HG03354 (cell line): ENCODE results near the gene TMIGD2.
"Not testable (repeated sequence)": the region's sequence is repeated elsewhere in the genome, so short reads cannot be mapped to it uniquely, and the experiment has no call there.

ENCODE experiments used
- ATAC-seq: cut with Tn5 transposase; IDR thresholded peaks from one replicate; pipeline ENCODE4 v1.9.1; 2021; ENCODE audit warnings: mild to moderate bottlenecking; ENCODE audit not compliant: unreplicated experiment, poor library complexity, severe bottlenecking

TMIGD2 gene

GRCh38 chr19:4298810-4299550, 3.2 kb downstream of the TMIGD2 start:
- no peak for ATAC-seq

DNA sequence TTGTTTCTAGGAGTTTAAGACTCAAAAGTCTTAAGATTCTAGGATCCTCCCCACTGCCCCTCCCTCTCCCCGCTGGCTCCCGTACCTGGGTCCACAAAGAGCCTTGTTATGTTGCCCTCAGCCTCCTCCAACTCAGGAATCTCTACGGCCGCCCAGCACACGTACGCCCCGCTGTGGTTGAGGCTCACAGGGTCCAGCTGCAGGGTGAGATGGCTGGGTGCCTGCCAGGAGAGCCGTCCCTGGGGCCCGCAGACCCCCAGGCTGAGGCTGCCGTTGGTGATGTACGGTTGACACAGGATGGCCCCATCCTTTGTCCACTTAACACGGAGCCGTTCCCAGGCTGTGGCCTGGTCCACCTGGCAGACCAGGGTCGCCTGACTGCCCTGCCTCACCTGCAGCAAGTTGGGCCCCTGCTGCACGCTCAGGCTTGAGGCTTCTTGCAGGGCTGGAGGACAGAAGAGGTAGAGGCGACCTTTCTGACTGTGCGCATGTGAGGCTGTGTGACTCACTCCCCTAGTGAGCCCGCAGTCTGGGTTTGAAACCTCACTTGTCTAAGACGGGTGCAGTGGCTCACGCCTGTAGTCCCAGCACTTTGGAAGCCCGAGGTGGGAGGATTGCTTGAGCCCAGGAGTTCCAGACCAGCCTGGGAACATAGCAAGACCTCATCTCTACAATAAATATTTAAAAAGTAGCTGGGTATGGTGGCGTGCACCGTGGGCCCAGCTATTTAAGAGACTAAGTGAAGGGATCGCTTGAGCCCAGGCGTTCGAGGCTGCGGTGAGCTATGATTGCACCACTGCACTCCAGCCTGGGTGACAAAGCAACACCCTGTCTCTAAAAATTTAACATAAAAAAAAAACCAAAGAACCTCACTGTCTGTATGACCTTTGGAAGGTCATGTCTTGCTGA, 4.0 kb downstream of the TMIGD2 start:
- no peak for ATAC-seq

- no peak for ATAC-seq
These were observed 6.0 kb downstream of the TMIGD2 start for GRCh38 chr19:4295972-4296771.

DNA sequence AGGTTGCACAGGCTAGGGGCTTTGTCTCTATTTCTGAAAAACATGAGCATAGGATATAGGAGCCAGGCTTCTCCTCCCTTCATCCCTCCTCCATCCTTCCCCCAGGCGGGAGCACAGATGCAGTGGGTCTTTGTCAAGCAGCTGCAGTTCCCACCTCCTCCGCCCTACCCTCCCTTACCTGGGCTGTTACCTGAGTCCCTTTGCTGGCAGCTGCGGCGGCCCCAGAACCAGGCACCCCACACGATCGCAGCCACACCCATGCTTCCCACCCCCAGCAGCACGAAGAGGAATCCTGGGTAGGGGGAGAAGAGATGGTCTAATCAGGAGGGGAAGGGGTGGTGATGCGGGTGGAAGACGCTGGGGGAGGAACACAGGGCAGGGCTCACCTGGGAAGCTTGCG, 7.8 kb downstream of the TMIGD2 start:
- ATAC-seq = no peak

DNA sequence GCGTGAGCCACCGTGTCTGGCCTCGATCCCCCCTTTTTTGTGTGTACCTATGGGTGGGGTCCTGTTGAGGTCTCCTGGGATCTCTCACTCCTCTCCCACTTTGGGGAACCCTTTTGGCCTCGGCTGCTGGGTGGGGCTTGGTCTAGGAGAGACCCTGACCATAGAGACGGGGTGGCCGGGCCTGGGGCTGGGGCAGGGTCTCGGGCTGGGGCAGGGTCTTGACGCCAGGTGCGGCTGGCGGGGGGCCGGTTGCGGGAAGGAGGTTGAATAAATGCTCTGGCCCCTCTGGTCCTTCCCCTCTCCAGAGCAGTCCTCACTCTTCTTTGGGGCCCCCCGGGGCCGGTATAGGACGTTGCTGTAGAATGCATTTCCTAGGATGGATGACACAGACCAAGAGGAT, 9.7 kb downstream of the TMIGD2 start:
- no peak for ATAC-seq

- no peak for ATAC-seq
These were observed 10.9 kb downstream of the TMIGD2 start for GRCh38 chr19:4291184-4291732.

DNA sequence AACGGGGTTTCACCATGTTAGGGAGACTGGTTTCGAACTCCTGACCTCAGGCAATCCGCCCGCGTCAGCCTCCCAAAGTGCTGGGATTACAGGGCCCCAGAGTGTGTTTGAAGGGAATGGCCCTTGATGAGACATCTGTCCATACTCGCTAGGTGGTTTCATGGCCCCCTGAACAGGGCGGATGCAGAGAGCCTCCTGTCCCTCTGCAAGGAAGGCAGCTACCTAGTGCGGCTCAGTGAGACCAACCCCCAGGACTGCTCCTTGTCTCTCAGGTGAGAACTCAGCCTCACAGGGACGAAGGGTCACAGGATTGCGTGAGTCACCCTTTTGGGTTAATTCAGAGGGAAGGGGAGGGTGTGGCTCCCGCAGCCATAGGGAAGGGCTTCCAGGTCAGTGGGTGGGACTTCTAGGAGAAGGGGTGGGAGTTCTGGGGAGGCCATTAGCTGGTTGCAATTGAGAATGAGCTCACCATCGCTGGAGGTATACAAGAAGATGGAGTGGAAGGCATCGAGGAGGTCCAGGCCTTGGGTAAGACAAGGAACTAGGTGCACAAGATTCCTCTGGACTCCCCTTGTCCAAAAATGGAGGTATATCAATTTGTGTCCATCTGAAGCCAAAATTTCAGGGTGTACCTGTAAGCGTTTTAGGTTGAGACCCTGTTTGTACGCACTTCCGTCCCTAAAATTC, 14.0 kb downstream of the TMIGD2 start:
- ATAC-seq = no peak

DNA sequence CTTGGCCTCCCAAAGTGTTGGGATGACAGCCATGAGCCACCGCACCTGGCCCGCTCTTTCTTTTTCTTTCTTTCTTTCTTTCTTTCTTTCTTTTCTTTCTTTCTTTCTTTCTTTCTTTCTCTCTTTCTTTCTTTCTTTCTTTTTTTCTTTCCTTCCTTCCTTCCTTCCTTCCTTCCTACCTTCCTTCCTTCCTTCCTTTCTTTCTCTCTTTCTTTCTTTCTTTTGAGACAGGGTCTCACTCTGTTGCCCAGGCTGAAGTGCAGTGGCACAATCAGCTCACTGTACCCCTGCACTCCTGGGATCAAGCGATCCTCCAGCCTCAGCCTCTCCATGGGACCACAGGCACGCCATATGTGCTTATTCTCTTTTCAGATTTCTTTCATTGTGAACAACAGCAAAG, 16.0 kb downstream of the TMIGD2 start:
- ATAC-seq = not testable (repeated sequence)

- no peak for ATAC-seq
These were observed 17.2 kb downstream of the TMIGD2 start for GRCh38 chr19:4284974-4285373.

GRCh38 chr19:4284176-4284958, 17.8 kb downstream of the TMIGD2 start:
- no peak for ATAC-seq

DNA sequence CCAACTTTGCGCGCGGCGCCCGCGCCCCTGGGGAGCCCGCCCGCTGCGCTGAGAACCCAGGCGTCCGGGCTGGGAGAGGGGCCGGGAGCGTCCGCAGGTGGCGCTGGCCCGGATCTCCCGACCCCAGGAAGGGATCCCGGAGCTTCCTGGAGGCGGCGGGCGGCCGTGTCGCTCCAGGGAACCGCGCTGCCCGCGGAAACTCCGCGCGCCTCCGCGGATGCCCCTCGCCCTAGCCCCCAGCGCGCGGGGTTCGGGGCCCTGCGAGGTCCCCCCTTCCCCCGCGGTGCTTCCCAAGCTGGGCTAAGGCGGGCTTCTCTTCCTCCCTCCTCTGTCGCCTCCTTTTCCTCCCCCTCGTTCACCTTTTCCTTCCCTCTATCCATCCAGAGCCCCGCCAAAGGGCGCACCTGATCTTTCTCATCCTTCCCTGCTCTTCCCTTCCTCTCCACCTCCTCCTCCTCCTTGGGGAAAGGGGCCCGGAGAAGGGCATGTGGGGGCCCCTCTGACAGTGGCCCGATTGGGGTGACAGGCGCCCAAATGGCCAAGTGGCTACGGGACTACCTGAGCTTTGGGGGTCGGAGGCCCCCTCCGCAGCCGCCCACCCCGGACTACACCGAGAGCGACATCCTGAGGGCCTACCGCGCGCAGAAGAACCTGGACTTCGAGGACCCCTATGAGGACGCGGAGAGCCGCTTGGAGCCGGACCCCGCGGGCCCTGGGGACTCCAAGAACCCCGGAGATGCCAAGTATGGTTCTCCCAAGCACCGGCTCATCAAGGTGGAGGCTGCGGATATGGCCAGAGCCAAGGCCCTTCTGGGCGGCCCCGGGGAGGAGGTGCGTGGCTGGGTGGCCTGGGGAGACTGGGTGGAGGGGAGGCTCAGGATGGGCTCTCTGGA, 22.4 kb downstream of the TMIGD2 start:
- ATAC-seq = no peak

DNA sequence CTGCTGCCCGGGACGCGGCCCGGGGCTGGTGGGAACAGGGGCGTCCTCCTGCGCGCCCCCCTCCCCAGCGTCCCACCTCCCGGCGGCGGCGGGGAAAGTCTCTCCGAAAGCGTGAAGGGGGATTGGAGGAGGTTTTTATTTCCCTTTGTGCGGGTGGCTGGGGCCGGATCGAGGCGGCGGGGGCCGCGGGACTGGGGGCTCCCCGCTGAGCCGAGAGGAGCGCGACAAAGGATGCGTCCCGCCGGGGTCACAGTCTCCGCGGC, 23.0 kb downstream of the TMIGD2 start:
- ATAC-seq = no peak

GRCh38 chr19:4278419-4279266, 23.5 kb downstream of the TMIGD2 start, which contains the start of gene SHD:
SHD (plus strand) TSS chr19:4279266; CDS start chr19:4280064, 798 bp downstream.
- no peak for ATAC-seq

DNA sequence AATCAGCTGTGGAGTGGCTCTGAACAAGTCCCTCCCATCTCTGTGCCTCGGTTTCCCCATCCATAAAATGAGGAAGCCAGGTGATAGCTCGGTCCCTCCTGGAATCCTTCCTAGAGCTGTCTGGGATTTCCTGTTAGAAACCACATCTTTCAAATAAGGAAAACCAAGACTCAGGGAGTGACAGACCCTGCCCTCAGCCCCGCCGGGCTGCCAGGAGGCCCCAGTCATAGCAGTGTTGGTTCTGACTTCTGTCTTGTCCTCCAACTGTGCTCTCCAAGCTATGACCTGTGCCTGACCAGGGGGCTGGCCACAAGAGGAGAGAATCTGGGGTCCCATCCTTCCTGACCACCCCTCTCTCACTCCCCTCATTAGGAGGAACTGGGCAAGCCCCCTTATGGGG, 24.2 kb downstream of the TMIGD2 start:
- no peak for ATAC-seq

DNA sequence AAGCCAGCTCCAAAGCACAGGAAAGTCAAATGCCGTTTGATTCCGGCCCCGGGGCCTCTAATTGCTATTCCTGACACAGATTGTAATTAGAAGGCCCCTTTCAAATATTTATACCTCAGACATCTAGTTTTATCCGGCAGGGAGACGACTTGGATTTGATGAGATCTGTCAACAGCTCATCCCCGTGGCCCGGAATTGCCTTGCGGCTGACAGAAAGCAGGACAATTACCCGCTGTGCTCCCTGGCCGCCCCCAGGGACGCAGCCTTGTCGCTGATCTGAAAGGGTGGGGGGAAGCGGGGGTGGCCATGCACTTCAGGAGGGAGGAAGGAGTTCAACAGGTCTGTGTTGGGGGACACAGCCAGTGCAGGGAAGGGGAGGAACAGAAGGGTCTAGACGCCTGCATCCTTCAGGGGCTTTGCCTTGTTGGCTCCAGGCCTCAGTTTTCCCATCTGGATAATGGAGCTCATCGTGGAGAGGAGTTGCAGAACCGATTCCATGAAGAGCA, 24.9 kb downstream of the TMIGD2 start:
- no peak for ATAC-seq

GRCh38 chr19:4274321-4274686, 27.9 kb downstream of the TMIGD2 start:
- ATAC-seq = not testable (repeated sequence)

GRCh38 chr19:4272894-4273293, 29.3 kb downstream of the TMIGD2 start:
- ATAC-seq = no peak
